HG02840 (cell line): Measurements from ENCODE around the gene FAM98A.

Experiments used
- ATAC-seq: cut with Tn5 transposase; IDR thresholded peaks from one replicate; pipeline ENCODE4 v1.9.1; 2021; ENCODE audit warnings: mild to moderate bottlenecking, moderate library complexity, moderate number of reproducible peaks; ENCODE audit not compliant: unreplicated experiment, low FRiP score

FAM98A gene

DNA sequence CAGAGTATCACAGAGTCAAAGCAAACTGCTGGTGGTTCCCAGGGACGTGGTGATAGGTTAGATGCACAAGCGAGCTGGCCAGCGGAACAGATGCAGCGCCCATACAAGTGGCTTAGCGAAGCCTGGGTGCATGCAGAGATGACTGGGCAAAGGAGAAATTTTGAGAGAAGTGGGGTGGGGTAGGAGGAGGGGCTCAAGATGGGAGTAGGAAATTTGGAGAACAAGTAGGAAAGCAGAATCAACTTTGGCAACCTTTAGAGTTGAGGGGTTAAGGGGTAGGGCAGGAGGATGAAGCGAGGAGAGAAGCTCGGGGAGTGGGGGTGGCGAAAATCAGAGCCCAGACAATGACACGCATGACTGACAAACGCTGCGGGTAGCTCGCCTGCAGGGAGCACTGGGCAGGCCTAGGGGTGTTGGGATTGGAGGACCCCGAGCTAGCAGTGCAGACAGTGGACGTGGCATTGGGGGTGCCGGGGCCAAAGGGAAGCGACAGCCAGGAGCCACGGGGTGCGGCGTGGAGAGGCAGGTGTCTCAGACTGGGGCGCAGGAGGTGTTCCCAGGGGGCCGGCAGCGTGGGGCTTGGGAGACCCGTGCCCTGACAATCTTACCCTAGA lies 431 bp downstream of the FAM98A start:
- ATAC-seq = peak; percentile 47

DNA sequence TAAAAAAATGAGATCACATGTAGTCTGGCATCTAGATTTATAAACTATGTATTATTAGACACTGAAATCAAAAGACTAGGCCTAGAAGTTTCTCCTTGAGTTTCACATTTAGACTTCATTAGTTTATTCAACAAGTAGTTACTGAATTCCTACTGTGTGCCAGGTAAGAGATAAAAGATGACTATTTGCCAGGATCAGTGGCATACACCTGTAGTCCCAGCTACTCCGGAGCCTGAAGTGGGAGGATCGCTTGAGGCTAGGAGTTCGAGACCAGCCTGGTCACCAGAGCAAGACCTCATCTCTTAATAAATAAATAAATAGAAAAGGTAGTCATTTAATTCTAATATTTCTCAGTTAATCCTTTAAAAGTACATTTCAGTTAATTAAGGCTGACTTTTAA lies 2.1 kb downstream of the FAM98A start:
- no peak for ATAC-seq

DNA sequence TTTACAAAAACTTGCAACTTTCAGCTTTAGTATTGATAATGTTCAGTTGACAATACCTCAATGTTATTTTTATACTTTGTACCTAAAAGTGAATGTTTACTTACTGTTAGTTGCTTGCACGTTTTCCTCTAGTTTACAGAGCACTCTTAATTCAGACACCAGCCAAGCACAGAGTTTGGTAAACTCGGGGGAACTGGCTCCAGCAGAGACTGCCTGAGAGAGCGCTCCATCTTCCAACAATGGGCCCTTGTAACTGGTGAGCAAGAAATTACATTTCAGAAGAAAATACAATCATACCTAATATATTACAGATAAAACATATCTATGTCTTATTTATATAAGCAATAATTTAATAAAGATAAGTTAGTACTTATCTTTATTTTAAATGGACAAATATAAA lies 3.7 kb downstream of the FAM98A start:
- ATAC-seq = no peak

DNA sequence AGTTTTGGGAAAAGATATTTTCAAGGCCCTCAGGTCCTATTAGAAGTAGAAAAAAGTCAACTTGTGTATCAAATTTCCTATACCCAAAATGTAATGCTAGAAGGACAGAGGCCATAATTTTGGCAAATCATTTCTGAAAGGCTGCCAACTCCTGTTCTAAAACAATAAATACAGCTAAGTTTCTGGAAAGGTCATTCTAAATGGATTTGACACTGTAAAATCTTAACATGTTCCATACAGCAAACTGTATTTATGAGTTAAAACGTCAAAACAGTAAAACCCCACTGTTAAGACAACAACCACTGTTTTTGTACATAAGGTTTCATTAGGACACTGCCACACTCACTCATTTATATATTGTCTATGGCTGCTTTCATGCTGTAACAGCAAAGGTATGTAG lies 9.7 kb downstream of the FAM98A start:
- ATAC-seq = no peak

DNA sequence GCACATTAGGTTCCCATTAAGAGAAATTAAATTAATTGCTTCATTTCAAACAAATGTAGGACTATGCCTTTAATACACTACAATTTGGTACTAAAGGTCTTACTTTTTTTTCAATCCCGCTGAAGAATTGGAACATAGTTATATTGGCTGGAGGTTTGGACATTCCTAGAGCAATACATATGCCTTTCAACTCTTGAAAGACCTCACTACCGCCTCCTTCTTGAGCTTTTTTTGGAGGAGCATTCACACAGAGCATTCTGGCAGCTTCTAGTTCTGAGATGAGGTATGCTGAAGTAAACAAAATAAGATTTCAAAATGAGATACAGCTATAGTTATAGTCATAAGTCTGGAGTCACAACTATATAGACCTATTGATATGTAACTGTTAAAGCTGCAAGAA lies 10.9 kb downstream of the FAM98A start:
- no peak for ATAC-seq

DNA sequence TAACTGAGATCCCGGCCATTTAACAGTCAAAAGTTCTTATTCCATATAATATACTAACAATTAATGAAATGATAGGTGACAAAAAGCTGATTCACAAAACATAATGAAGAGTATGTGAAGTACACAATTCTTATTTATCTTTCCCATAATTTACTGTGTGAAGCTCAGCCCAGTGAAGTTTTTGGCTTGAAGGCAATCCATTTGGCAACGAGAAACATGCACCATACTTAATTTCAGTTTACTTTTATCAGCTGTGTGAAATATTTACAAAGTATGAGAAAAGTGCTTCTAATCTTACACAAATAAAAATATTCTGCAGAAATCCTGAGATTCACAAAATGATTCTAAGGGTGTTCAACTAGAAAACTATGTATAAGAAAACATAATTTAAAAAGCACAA lies 12.3 kb downstream of the FAM98A start:
- ATAC-seq = no peak

DNA sequence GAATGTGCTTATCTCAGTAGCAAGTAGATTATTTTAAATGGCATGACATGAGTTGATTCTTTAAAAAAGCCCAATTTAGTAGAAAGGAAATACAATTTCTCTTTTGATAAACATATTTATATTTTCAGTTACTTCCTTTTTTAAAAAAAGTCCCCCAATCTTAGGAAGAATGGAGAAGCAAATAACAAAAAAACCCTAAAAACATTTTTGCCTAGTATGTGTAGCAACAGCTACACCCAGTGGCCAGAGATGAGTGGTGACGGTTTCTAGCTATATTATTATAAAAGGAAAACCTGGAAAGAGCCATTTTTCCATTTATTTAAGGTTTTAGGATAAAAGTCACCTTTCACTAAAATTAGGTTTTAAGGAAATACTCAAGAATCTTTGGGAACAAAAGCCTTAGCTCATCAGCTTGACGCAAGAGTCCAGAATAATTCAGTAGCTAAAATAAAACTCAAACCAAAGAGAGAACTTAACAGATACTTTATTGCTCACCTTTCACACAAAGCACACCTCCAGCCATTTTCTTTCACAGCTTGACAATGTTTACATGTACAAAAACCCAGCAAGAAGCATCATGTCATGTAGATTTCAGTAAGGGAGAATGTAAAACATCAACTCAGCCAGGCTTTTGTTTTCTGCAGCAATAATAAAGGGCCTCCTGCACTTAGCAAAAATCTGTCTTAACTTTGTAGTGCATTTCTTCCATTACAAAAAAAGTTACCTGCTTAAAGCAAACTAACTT lies 15.7 kb downstream of the FAM98A start:
- ATAC-seq = no peak

DNA sequence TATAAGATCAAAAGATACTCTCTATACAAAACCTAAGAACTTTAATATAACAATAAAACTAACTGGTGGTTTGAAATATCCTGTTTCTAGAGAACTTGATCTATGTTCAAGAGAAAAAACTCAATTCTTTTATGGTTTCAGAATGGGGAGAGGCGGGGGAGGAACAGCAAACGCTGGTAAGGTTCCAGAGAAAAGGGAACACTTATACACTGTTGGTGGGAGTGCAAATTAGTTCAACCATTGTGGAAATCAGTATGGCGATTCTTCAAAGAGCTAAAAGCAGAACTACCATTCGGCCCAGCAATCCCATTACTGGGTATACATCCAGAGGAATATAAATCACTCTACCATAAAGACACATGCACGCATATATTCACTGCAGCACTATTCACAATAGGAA lies 17.2 kb downstream of the FAM98A start:
- ATAC-seq = no peak

DNA sequence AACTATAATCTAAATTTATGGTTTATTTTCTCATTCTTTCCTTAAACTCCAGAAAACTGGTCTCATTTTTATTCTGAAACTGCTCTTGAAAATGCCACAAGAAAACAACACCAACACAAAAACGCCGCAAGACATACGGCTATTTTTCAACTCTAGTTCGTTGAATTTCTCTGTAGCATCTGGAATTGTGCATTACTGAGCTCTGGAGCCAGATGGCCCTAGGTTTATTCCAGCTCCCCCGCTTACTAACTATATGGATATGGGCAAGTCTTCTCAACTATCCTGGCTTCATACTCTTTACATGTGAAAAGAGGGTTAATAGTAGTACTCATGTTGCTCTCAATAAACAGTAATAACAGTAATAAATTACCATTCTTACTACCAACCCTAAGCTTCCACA lies 19.9 kb downstream of the FAM98A start:
- ATAC-seq = no peak

DNA sequence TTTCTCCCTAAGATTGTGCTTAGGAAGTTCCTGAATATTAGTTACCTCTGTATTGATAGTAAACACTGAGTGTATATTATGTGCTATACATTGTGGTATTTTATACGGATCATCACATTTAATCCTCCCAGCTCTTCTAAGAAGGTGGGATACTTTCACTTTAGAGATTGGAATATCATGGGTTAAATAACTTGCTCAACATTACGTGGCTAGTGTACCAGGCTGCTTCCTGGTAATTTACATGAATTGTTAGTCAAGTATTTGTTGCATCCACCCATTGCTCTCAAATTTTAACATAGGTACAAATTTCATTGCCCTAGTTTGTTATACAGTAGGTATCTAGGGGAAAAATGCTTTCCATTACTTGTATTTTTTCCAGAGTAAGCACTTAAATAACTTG lies 21.4 kb downstream of the FAM98A start:
- no peak for ATAC-seq

DNA sequence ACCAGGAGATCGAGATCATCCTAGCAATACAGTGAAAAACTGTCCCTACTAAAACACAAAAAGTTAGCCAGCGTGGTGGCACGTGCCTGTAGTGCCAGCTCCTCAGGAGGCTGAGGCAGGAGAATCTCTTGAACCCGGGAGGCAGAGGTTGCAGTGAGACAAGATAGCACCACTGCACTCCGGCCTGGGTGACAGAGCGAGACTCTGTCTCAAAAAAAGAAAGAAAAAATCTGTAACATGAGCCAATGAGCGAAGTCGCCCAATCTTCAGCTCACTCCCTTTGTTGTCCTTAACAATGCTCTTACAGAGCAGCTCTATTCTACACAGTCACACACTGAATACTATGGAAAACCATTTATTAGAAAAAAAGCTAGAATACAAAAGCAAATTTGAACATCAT lies 22.0 kb downstream of the FAM98A start:
- ATAC-seq = no peak

DNA sequence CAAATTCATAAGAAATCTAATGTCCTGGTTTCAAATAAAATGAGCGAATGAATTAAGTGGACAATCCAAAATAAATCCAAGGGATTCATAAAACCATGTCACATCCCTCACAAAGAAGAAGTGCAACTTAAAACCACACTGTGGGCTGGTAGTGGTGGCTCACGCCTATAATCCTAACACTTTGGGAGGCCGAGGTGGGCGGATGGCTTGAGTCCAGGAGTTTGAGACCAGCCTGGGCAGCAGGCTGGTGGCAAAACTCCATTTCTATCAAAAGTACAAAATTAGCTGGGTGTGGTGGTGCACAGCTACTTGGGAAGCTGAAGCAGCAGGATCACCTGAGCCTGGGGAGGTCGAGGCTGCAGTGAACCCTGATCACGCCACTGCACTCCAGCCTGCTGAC lies 25.4 kb downstream of the FAM98A start:
- ATAC-seq = no peak

DNA sequence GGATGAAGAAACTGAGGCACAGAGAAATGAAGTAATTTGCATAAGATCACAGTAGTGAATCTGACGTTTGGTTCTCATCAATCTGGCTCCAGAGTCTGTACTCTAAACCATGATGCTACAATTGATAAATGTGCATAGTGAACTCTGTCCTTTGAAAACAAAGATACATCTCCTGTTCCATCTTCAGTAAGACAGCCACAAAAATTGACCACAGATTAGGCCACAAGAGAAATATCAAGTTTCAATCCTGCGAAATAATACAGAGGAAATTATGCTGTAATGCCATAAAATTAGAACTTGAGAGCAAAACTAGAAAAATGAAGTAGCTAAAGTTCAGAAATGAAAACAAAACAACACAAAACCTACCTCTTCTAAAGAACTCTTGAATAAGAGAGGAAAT lies 28.4 kb downstream of the FAM98A start:
- no peak for ATAC-seq

DNA sequence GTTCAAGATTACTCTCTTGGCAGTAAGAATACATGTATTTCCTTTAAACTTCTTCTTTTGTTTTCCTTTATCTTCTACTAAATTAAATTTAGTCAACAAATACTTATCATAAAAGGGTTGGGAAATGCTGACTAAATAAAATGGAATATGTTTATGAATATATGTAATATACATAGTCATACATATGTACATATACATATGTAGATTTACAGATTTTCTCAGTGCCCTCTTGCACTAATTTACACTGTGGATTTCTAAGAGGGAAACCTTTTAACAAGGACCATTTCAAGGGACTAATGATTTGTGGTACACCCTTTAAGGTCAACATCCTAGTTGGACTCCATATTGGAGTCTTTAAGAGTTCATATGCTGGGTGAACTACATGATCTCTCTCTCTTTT lies 37.2 kb downstream of the FAM98A start:
- ATAC-seq = no peak

DNA sequence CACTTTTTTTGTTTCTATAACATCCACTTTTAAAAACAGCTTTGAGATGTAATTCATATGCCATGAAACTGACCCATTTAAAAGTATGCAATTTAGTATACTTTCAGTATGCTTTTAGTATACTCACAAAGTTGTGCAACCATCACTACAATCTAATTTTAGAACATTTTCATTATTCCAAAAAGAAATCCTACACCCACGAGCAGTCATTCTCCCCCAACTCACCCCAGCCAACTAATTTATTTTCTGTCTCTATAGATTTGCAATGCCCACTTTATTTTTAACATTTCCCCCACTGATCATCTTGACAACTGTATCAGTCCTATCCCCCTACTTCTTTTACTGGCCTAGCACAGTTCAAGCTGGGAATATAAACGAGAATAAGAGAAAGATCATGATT lies 39.1 kb downstream of the FAM98A start:
- no peak for ATAC-seq

DNA sequence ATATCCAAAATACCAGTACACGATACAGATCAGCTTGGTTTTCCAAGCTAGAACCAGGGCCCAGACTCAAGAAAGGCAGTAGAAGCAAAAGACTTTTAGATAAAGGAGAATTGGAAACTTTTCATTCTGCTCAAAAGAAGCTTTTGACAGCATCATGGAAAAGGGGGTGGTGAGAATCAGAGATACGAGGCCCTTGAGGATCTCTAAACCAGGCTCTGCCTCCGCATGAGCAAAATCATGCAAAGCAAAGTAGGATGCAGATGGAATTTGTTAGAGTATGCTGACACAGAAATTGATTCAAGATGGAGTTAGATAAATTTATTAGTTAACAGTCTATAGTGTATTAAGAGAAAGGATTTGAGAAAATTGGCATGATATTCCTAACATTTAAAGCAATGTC lies 39.8 kb downstream of the FAM98A start:
- no peak for ATAC-seq

DNA sequence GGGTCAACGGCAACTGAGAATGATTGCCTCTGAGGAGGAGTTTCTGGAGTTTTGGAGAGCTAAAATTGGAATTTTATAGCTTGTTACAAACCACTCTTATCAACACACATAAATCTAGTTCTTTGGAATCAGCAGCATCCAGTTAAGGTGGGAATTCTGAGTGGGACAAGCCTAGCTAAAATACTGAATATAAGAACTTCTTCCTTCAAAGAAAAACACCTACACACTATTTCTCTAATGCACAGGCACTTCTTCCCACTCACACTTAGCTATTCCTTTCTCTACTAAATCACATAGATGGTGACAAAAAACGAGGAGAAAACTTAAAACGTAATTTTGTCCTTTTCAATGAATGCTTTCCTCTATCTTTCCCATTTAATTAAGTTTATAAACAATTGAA lies 43.4 kb downstream of the FAM98A start:
- ATAC-seq = no peak

DNA sequence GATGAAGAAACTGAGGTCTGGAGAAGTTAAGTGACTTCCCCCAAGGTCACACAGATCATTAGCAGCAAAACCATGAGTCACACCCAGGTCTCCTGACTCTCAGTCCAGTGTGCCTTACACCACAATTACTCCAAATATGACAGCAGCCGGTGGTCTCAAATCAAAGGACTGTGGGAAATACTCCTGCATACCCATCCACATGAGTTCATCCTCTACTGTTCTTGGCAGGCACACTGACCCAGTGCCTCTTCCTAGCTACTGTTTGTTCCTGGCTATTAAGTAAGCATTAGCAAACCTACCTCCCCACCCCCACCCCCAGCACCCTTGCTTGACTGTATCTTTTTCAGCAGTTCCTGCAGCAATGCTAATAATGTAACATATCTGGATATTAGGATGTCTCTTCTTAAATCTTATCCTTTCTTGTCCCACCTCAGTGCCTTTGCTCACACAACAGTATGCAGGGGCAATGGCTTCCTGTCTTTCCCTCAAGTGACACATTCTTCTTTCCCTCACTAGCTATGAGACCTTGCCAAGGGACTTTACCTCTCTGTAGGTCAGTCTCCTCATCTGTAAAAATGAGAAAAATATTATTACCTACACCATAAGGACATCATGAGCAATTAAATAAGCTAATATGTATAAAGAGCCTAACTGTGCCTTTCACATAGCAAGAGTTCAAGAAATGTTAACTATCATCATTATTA lies 46.2 kb downstream of the FAM98A start:
- no peak for ATAC-seq

DNA sequence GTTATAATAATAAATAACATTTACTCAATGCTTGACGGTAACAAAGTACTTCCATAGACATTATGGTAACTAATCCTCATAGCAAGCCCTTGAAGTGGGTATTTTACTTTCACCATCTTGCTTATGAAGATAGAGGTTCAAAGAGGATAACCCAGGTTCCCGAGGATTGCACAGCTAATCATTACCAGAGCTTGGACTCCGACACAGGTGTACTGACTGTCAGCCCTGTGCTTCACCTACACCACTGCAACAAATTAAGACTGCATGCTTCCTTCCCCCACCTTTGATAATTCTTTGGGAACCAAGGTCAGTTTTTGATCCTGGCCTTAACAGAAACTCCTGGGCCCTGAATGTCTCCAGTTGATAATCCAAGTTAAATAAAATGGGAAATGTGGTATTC lies 48.9 kb downstream of the FAM98A start:
- no peak for ATAC-seq

DNA sequence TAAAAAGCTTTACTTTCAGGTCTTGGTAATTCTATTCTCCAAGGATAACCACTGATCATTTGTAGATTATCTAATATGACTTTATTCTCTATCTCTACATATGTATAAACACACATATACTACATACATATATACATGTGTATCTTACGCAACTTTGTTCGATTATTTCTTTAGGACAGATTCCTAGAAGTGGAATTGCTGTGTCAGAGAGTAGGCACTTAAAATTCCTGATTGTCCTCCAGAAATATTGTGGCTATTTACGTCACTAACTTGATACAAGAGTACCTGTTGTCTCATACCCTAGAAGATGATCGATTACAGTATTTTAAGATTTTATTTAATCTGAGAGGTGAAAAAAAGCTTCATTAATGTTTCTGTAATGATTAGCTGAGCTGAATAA lies 57.9 kb downstream of the FAM98A start:
- ATAC-seq = no peak

DNA sequence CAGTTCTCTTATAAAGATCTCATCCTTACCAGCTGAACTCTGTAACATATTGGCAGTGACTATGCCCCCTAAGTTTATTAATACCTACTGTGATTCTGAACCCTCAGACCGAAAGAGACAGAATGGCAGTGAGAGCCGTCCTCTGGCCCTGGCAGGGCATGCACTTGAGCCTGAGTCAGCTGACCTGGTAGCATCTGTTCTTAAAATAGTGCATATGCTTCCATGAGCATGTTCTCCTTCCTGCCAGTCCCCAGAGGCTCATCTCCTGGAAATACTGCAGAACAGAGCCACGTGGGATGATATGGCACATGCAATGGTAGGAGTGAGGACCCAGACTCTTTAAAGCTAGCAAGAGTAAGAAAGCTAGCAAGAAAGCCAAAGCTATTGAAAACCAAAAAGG lies 63.7 kb downstream of the FAM98A start:
- no peak for ATAC-seq
